RWPE2 (cell line): Measurements from ENCODE around the gene ZC3H18.

ENCODE experiments used
- ATAC-seq: fragments of 200-7000 bp; cut with Tn5 transposase; 3 replicates; pipeline ENCODE4 v1.9.1; 2021; ENCODE audit warnings: low read depth
- DNase-seq: peaks from one replicate; pipeline ENCODE4 v3.0.0-alpha.2; 2020; ENCODE audit warnings: low spot score
- H3K27ac ChIP-seq: fragments of 450-650 bp; 2 replicates; pipeline ENCODE4 v1.5.1; 2017; ENCODE audit warnings: mild to moderate bottlenecking; ENCODE audit not compliant: poor library complexity, severe bottlenecking
- H3K27me3 ChIP-seq: fragments of 250-450 bp; sonication (Bioruptor Pico); 2 replicates; pipeline ENCODE4 v1.5.1; 2021; ENCODE audit warnings: mild to moderate bottlenecking, moderate library complexity; ENCODE audit not compliant: insufficient read depth, poor library complexity, severe bottlenecking
- H3K36me3 ChIP-seq: fragments of 250-450 bp; sonication (Bioruptor Pico); 2 replicates; pipeline ENCODE4 v1.5.1; 2020; ENCODE audit warnings: low read depth, mild to moderate bottlenecking, moderate library complexity
- H3K4me1 ChIP-seq: fragments of 250-450 bp; sonication (Bioruptor Pico); 2 replicates; pipeline ENCODE4 v1.5.1; 2021; ENCODE audit warnings: mild to moderate bottlenecking, moderate library complexity; ENCODE audit not compliant: insufficient read depth, poor library complexity, severe bottlenecking
- H3K4me3 ChIP-seq: fragments of 250-450 bp; sonication (Bioruptor Pico); 2 replicates; pipeline ENCODE4 v1.5.1; 2021; ENCODE audit warnings: mild to moderate bottlenecking, moderate library complexity; ENCODE audit not compliant: severe bottlenecking
- H3K9me3 ChIP-seq: fragments of 250-450 bp; sonication (Bioruptor Pico); 2 replicates; pipeline ENCODE4 v1.5.1; 2021; ENCODE audit warnings: mild to moderate bottlenecking, moderate library complexity; ENCODE audit not compliant: severe bottlenecking
- CTCF ChIP-seq: fragments of 450-650 bp; IDR thresholded peaks from one replicate; pipeline ENCODE4 v1.5.1; 2017; ENCODE audit warnings: mild to moderate bottlenecking, moderate library complexity; ENCODE audit not compliant: poor library complexity, severe bottlenecking

The ZC3H18 gene

GRCh38 chr16:88653596-88654362, 83.6 kb downstream of the ZC3H18 start:
- ATAC-seq (no peak), DNase-seq (no peak)
- no peaks in the 10 kb centered on the region for H3K9me3 ChIP-seq
- H3K27me3 ChIP-seq = no peaks in the 10 kb centered on the region
- no peak overlapping the region for H3K27ac ChIP-seq
- TF ChIP-seq CTCF = no peak
- no peaks in the 10 kb centered on the region for H3K4me1 ChIP-seq
- no peak overlapping the region for H3K4me3 ChIP-seq
- H3K36me3 ChIP-seq = peaks cover 68% of the 10 kb centered on the region

DNA sequence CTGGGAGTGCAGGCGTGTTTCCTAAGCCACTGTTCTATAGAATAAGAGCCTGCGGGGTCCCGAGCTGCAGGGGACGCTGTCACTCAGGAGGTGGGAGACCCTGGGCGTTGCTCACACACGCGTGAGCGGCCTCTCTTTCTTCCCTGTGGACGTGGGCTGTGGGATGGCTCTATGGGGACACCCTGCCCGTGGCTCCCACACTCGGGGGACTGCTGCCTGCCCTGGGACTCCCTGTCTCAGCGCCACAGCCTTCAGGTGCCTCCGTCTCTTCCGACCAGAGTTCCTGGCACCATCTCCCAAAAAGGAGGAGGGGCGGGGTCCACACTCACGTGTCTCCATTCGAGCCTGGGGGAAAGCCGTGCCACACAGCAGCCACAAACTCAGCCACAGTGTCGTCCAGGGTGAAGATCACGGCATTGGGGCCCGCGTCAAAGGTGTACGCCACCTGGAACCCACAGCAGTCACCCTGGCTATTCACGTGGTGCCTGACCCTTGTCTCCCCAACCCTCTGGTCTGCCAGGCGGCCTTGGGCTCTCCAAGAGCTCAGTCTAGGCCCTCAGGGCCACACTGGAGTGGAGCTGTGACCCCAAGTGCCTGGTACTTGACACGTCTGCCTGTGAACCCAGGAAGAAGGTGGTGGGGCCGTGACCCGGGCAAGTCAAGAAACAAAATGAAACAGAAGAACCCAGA, 84.3 kb downstream of the ZC3H18 start:
- H3K36me3 ChIP-seq = peaks cover 75% of the 10 kb centered on the region
- no peaks in the 10 kb centered on the region for H3K4me1 ChIP-seq

DNA sequence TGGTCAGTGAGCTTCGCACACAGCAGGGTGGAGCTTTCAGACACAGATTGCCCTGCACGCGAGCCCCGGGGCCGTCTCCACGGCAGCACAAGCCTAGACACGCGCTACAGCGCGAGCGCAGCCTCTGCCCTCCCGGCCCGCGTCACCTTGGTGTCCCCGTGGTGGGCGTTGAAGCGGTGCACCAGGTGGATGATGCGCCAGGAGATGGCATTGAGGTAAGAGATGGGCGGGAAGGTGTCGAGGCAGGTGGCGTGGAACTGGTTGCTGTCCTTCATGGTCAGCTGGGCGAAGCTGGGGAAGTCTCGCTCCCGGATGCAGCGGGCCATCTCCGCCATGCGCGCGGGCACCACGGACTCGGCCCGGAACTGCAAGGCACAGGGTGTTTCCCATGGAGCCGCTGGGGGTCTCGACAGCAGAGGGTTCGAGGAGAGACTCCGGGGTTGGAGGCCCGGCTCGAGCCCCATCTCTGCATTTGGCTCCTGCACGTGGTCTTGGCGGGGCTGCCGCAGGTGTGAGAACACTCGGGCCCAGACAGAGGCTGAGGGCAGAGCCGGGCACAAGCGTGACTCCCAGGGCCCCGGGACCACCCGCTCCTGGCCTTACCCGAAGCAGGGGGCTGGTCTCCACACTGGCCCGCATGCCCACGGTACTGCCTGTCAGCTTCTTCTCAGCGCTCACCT, 85.0 kb downstream of the ZC3H18 start:
- ATAC-seq (no peak), DNase-seq (peak; percentile 70)
- Histone ChIP-seq H3K4me1 (no peaks in the 10 kb centered on the region), H3K36me3 (peaks cover 79% of the 10 kb centered on the region), H3K27ac (no peak overlapping the region), H3K4me3 (no peak overlapping the region), H3K27me3 (no peaks in the 10 kb centered on the region), H3K9me3 (no peaks in the 10 kb centered on the region)
- TF ChIP-seq CTCF = no peak

More for the DNA sequence above, 84.3 kb downstream of the ZC3H18 start:
- DNase-seq (no peak), ATAC-seq (no peak)
- TF ChIP-seq CTCF = no peak
- H3K27me3 ChIP-seq = no peaks in the 10 kb centered on the region
- no peak overlapping the region for H3K4me3 ChIP-seq
- H3K27ac ChIP-seq = no peak overlapping the region
- no peaks in the 10 kb centered on the region for H3K9me3 ChIP-seq

GRCh38 chr16:88655733-88656281, 85.6 kb downstream of the ZC3H18 start:
- H3K36me3 ChIP-seq = peaks cover 82% of the 10 kb centered on the region
- no peaks in the 10 kb centered on the region for H3K27me3 ChIP-seq
- no peak overlapping the region for H3K27ac ChIP-seq
- no peaks in the 10 kb centered on the region for H3K9me3 ChIP-seq
- no peak for TF ChIP-seq CTCF
- ATAC-seq (no peak), DNase-seq (peak; percentile 70)
- no peak overlapping the region for H3K4me3 ChIP-seq
- H3K4me1 ChIP-seq = no peaks in the 10 kb centered on the region
